HG02884 (cell line): Measurements from ENCODE around the gene SPATA9.
A peak's percentile ranks its signal among the peaks of the same experiment; 100 is the strongest.

Source experiments
- ATAC-seq: cut with Tn5 transposase; IDR thresholded peaks from one replicate; pipeline ENCODE4 v1.9.1; 2021; ENCODE audit warnings: mild to moderate bottlenecking, moderate library complexity; ENCODE audit not compliant: unreplicated experiment

Gene SPATA9

DNA sequence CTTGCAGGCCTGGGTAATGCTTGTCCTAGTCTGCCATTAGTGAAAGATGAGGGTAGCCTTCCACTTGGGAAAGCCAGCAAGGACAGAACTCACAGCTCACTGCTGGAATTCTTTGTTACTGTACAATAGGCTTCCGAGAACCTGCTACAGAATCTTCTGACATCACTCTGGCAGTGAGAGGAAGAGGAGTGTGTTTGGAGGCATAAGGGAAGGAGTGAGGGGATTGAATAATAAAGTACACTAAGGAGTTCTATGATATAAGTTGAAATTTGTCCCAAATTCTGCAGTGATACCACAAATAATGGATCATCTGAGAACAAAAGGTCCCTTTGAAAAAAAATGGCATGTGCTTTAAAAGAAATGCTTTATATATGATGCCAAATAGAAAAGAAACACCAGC lies at the start of gene SPATA9:
TSS of gene SPATA9 (minus strand) at position 101 of the 400 bp plus-strand sequence. CDS start 137 bp downstream, outside the sequence.
- no peak for ATAC-seq

- peak; percentile 17 for ATAC-seq
Observed at GRCh38 chr5:95731571-95732554, 49.1 kb upstream of the SPATA9 start.

GRCh38 chr5:95730730-95731570 lies 48.2 kb upstream of the SPATA9 start, which contains the start of gene RHOBTB3:
Gene RHOBTB3, plus strand, starts transcription at chr5:95731336. Its CDS starts 347 bp downstream, at chr5:95731683.
- ATAC-seq: peak; percentile 26

- no peak for ATAC-seq
Observed at GRCh38 chr5:95730011-95730700, 47.4 kb upstream of the SPATA9 start.

DNA sequence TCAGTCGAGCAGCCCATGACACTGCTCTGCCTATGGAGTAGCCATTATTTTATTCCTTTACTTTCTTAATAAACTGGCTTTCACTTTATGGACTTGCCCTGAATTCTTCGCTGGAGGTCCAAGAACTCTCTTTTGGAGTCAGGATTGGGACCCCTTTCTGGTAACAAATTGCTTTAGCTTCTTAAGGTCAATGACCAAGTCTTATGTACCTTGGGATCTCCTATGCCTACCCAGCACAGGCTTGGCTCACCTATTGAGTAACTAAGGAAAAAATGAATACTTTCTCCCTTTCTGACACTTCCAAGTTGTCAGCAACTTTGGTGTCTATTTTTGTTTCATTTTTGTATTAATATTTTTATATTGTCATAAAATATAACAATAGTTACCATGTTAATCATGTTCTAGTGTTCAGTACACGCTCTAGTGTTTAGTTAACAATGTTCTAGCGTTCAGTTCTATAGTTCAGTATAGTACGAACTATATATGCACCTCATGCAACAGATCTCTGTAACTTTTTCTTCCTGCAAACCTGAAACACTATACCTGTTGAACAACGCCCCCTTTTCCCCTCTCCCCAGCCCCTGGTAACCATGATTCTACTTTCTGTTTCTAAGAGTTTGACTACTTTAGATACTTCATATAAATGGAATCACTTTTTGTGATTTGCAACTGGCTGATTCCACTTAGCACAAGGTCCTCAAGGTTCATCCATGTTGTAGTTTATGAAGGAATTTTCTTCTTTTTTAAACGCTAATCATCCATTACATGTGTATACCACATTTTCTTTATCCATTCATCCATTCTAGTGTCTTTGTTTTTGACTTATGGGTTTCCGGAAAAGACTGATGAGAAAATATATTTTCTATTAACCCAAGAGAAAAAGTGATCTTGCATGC lies 46.6 kb upstream of the SPATA9 start:
- no peak for ATAC-seq

- ATAC-seq: peak; percentile 31
Observed at GRCh38 chr5:95728494-95729114, 45.8 kb upstream of the SPATA9 start.

- peak; percentile 47 for ATAC-seq
Observed at GRCh38 chr5:95727764-95728191, 45.0 kb upstream of the SPATA9 start.

DNA sequence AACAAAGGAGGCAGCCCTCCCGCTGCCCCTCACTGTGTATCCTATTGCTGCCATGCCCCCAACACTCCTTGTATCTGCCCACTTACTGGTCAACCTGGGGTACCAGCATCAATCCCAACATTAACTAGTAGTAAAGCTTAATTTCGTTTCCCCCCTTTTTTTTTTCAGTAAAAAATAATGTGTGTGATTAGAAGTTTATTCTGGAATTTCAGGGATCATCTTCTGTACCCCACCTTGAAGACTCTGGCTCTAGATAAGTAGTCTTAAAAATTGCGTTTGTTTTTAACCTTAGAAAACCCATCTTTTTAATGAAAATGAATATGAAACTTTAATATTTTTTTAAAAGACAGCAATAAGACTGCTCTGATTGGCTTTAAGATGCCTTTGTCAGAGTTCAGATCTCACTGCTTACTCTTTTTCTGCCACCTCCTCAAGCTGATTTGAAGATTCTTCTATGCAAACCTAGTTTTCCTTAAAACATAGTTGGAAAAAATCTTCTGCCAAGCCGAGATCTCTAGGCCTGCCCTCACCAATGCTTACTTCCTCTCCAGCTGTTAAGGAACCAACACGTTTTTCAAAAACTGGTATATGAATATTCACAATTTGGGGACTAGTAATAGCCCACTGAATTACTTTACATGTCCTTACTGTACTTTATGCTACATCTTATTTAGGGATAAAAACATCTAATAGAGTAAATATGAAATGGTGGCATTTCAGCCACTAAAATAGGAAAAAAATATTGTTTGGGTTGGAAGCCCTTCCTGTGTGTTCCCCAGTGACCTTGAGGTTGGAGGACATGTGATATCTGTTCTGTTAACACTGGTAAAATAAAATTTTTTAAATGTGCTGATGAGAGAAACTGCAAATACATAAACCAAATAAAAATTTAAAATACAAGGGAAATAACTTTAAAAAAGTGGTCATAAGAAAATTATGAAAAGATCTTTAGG lies 44.3 kb upstream of the SPATA9 start:
- ATAC-seq: no peak

DNA sequence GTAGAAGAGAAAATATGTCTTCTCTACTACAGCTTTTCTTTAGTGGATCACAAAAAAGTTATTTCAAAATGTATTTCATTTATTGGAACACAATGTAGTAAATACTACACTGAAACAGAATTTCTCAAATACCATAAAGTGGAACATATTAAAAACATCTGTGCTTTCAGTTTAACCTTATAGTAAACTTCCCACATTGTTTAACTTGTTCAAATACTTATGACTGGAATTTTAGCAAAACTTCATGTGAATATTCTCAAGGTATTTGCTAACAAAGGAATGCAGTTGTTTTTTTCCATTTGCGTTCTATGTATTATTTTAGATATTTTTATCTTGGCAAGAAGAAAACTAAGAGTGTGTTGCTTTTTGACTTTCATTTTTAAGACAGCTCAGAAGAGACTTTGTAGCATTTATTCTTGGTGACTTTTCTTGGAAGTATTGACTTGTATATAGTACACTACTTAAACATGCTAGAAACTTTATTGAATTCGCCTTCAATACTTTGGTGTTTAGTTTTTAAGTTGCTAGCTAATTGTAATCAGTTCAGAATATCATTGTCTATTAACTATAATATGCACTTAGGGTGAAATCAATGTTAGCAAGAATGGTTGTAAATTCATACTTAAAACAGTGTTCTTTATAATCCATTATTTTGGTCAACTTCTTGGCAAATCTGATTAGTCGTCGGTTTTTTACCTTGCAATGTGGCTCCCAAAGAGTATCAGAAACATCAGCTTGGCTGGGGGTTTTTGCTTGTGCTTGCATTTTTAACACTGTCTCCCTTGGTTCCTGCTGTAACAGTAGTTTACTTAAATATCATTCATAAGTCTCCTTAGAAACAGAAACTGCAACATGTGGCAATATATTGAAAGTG lies 43.4 kb upstream of the SPATA9 start:
- no peak for ATAC-seq

GRCh38 chr5:95725071-95725820 lies 42.5 kb upstream of the SPATA9 start:
- no peak for ATAC-seq

GRCh38 chr5:95723632-95724369 lies 41.0 kb upstream of the SPATA9 start:
- ATAC-seq: no peak

- ATAC-seq: no peak
Observed at GRCh38 chr5:95721582-95722295, 38.9 kb upstream of the SPATA9 start.

GRCh38 chr5:95720094-95720786 lies 37.4 kb upstream of the SPATA9 start:
- ATAC-seq: no peak

- ATAC-seq: no peak
Observed at GRCh38 chr5:95718738-95719137, 35.9 kb upstream of the SPATA9 start.

DNA sequence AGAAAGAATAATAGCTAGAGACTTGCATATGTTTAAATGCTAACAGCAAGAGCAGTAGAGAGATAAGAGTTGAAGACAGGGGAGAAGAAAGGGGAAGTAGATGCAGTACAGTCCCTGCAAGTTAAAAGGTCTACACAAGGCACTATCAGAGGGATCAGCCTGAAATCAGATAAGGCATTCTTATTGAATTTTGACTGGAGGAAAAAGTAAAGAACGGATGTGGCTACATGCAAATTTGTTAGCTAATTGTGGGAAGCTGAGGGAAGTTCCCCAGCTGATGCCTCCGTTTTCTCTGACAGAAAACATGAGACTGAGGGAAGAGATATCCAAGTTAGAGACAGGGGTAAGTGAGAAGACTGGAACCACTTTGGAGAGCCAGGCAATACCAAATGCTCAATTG lies 35.4 kb upstream of the SPATA9 start:
- peak; percentile 85 for ATAC-seq
